H1 (cell line): ENCODE measurements around the gene FRK. TPM values are rescaled to one million over a fixed set of nuclear protein-coding genes. Genes with fewer than 3 reads are reported as not detected.

ENCODE experiments used
- CHD7 ChIP-seq: fragments of 300-600 bp; sonication (generic); IDR thresholded peaks from 2 replicates; pipeline ENCODE4 v1.7.1; 2012; ENCODE audit warnings: low read length, moderate library complexity, mild to moderate bottlenecking, inconsistent platforms; ENCODE audit not compliant: insufficient replicate concordance
- CTBP2 ChIP-seq: IDR thresholded peaks from 2 replicates; pipeline ENCODE4 v1.7.0; 2011; ENCODE audit warnings: borderline replicate concordance, mild to moderate bottlenecking, moderate library complexity, mixed read lengths, low read length; ENCODE audit not compliant: insufficient read depth, insufficient read length
- CTCF ChIP-seq, 3 experiments: IDR thresholded peaks; 1 replicate in 2 of 3; 2 replicates in 1 of 3; pipeline versions ENCODE4 v1.5.1 to v1.6.1; 2011; ENCODE audit warnings: low read length in 3 of 3, mild to moderate bottlenecking in 3 of 3, inconsistent platforms in 2 of 3, low read depth in 1 of 3, moderate library complexity in 1 of 3; ENCODE audit not compliant: insufficient read depth in 1 of 3; ENCODE audit errors: control extremely low read depth in 1 of 3
- GABPA ChIP-seq: IDR thresholded peaks from 2 replicates; pipeline ENCODE4 v1.6.1; 2011; ENCODE audit warnings: mild to moderate bottlenecking, low read length, moderate library complexity, borderline replicate concordance; ENCODE audit not compliant: insufficient read depth
- RBBP5 ChIP-seq: IDR thresholded peaks from 2 replicates; pipeline ENCODE4 v1.7.1; 2012; ENCODE audit warnings: low read depth, mild to moderate bottlenecking, inconsistent platforms, low read length, moderate library complexity, borderline replicate concordance
- RNF2 ChIP-seq: fragments of 200-900, 300-1000 bp; sonication (generic); IDR thresholded peaks from 2 replicates; pipeline ENCODE4 v1.7.1; 2016; ENCODE audit warnings: borderline replicate concordance, low read depth, mild to moderate bottlenecking, antibody characterized with exemption, low read length; ENCODE audit not compliant: poor library complexity, severe bottlenecking; ENCODE audit errors: missing control alignments
- TAF7 ChIP-seq: optimal IDR thresholded peaks from 2 replicates; pipeline ENCODE3; 2011; ENCODE audit warnings: low read depth, mild to moderate bottlenecking, inconsistent platforms, low read length, moderate library complexity, borderline replicate concordance
- TEAD4 ChIP-seq: IDR thresholded peaks from 2 replicates; pipeline ENCODE4 v1.6.1; 2012; ENCODE audit warnings: low read depth, low read length, inconsistent platforms, mixed read lengths
- polyA plus RNA-seq, 7 experiments: library from polyadenylated mRNA; depleted of rRNA in 3 of 7; stranded (reverse) in 5 of 7; unstranded in 2 of 7; fragments of >200 nt in 5 of 7; fragments of 200-250 nt in 2 of 7; gene quantifications; 1 replicate in 5 of 7; 2 replicates in 1 of 7; 4 replicates in 1 of 7; pipeline versions ENCODE4 v1.2.1 to v1.2.3, GENCODE V29; 2011 to 2013; ENCODE audit warnings: missing spikeins in 2 of 7, mixed read lengths in 2 of 7
- total RNA-seq: library from RNA; stranded (reverse); fragmentation: NEBNext Ultra II Directional; extraction: Animal tissue kit (Norgen Biotek cat#: 25700); gene quantifications from 2 replicates; pipeline ENCODE4 v1.2.1, GENCODE V29; 2021

FRK gene
- total and polyA plus RNA-seq, 2 of the 8 experiments (the other 6 are each of a cell fraction or from before 2014, with no cell fraction given): 0.11 to 0.24 TPM

- TF ChIP-seq CHD7: no peak
- no peak for TF ChIP-seq RNF2
- TF ChIP-seq GABPA: no peak
- TF ChIP-seq TEAD4: no peak
- no peak for TF ChIP-seq CTBP2
- no peak for TF ChIP-seq TAF7
- TF ChIP-seq CTCF (IDR thresholded peaks at IDR 0.05; ENCODE audit: control extremely low read depth in 1 of 3, insufficient read depth in 1 of 3, low read depth in 1 of 3, low read length in 3 of 3): no peak
- no peak for TF ChIP-seq RBBP5
These were observed 57.9 kb downstream of the FRK start (continued) for GRCh38 chr6:116002756-116003155.
